Kidney (tissue), 14 donors: ENCODE data around the gene UNC13B. TPM values are rescaled to one million over a fixed set of nuclear protein-coding genes. Genes with fewer than 3 reads are reported as not detected.

Source experiments
- DNase-seq, 5 donors: peaks; one replicate each; pipeline ENCODE4 v3.0.0-alpha.2; 2013 to 2020
- FAIRE-seq: peaks from 2 replicates; lab custom pipeline; 2012; peaks lifted over from hg19 to GRCh38; lab: Jason Lieb, UNC
- H3K27ac ChIP-seq, 2 donors: one replicate each; pipeline ENCODE4 v1.7.0; 2013; ENCODE audit warnings: low read depth in 2 of 2, low read length in 2 of 2, inconsistent platforms in 1 of 2
- H3K27me3 ChIP-seq: one replicate; pipeline ENCODE4 v1.7.1; 2013; ENCODE audit warnings: low read length, inconsistent platforms; ENCODE audit not compliant: control insufficient read depth, insufficient read depth
- H3K36me3 ChIP-seq, 3 donors: one replicate each; pipeline versions ENCODE4 v1.7.0 to v1.7.1; 2013; ENCODE audit warnings: low read length in 3 of 3, control low read depth in 1 of 3, inconsistent platforms in 1 of 3; ENCODE audit not compliant: insufficient read depth in 3 of 3, control insufficient read depth in 2 of 3
- H3K4me1 ChIP-seq, 3 donors: one replicate each; pipeline versions ENCODE4 v1.7.0 to v1.7.1; 2013; ENCODE audit warnings: low read length in 3 of 3, inconsistent platforms in 1 of 3, low read depth in 1 of 3; ENCODE audit not compliant: control insufficient read depth in 2 of 3, insufficient read depth in 2 of 3
- H3K4me3 ChIP-seq, 3 donors: one replicate each; pipeline versions ENCODE4 v1.7.0 to v1.8.1; 2013; ENCODE audit warnings: low read length in 3 of 3, control low read depth in 1 of 3, inconsistent platforms in 1 of 3
- H3K9ac ChIP-seq, 3 donors: one replicate each; pipeline versions ENCODE4 v1.7.0 to v1.7.1; 2013; ENCODE audit warnings: low read length in 3 of 3, control low read depth in 1 of 3, inconsistent platforms in 1 of 3
- H3K9me3 ChIP-seq, 3 donors: one replicate each; pipeline versions ENCODE4 v1.7.0 to v1.7.1; 2013; ENCODE audit warnings: low read length in 3 of 3, control low read depth in 1 of 3, inconsistent platforms in 1 of 3; ENCODE audit not compliant: control insufficient read depth in 2 of 3, insufficient read depth in 1 of 3
- CTCF ChIP-seq: IDR thresholded peaks from 3 replicates; pipeline ENCODE4 v1.5.1; 2012; ENCODE audit warnings: mild to moderate bottlenecking, moderate library complexity, borderline replicate concordance; ENCODE audit not compliant: insufficient read depth; ENCODE audit errors: extremely low read depth
- intact Hi-C: fragments of 100-400 bp; cut with DNase I; formaldehyde crosslinking; loops from one replicate; pipeline ENCODE4 v1.11.1; 2022
- polyA plus RNA-seq: library from polyadenylated mRNA; stranded (reverse); fragments of 350-450 nt; fragmentation: Illumina TruSeq; extraction: RNeasy Lipid Tissue Mini Kit (QIAGEN cat#74804); gene quantifications from one replicate; pipeline ENCODE4 v1.2.3, GENCODE V29; 2014; ENCODE audit warnings: low read depth, low replicate concordance; ENCODE audit not compliant: insufficient read depth
- total RNA-seq: library from RNA; stranded (reverse); fragmentation: NEBNext Ultra II Directional; extraction: Animal tissue kit (Norgen Biotek cat#: 25700); gene quantifications from one replicate; pipeline ENCODE4 v1.2.1, GENCODE V29; 2021
- donor health status: control.
- donor health status: control.
- donor health status: control.
- donor health status: control.
- donor health status: control.
- donor health status: DM: yes; HTN: yes; CAD: no.
- donor health status: Normal renal cell carcinoma (clear cell type).

The UNC13B gene
- total and polyA plus RNA-seq, 2 donors from 2014 or later: 20.8 to 43.6 TPM

GRCh38 chr9:35395076-35395705, 233.4 kb downstream of the UNC13B start:
- H3K4me1 ChIP-seq: no peaks in the 10 kb centered on the region
- no peak overlapping the region for H3K4me3 ChIP-seq
- H3K9ac ChIP-seq: no peak overlapping the region
- H3K9me3 ChIP-seq: no peaks in the 10 kb centered on the region
- intact Hi-C loops: no loop called here
- no peak for FAIRE-seq
- no peaks in the 10 kb centered on the region for H3K27me3 ChIP-seq
- DNase-seq: no peak
- peaks cover 0 to 61% (median 61%) of the 10 kb centered on the region in 3 donors for H3K36me3 ChIP-seq
- no peak overlapping the region for H3K27ac ChIP-seq
- TF ChIP-seq CTCF: no peak

DNA sequence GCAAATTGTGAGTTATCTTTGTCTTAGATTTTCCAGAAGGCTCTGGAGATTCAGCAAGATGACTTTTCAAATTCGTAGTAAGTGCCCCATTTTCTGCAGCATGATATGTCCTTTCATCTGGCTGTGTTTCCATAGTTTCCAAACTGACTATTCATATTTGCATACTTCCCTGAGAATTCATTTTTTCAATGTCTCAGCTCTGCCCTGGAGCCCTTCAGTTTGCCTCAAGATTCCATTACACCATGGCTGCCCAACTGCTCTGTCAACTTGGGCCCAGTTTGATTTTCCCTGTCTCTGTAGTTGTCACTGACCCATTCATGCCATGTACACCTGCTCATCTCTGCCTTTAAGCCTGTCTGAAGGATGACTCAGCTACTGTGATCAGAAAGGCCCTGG, 233.9 kb downstream of the UNC13B start:
- Histone ChIP-seq H3K4me1 (no peaks in the 10 kb centered on the region), H3K27me3 (no peaks in the 10 kb centered on the region), H3K4me3 (no peak overlapping the region), H3K9me3 (no peaks in the 10 kb centered on the region), H3K27ac (no peak overlapping the region), H3K9ac (no peak overlapping the region), H3K36me3 (peaks cover 0 to 62% (median 57%) of the 10 kb centered on the region in 3 donors)
- no peak for FAIRE-seq
- intact Hi-C loops: no loop called here
- DNase-seq: no peak
- no peak for TF ChIP-seq CTCF

- Histone ChIP-seq H3K27me3 (no peaks in the 10 kb centered on the region), H3K9ac (no peak overlapping the region), H3K9me3 (no peaks in the 10 kb centered on the region), H3K4me3 (no peak overlapping the region), H3K4me1 (no peaks in the 10 kb centered on the region), H3K27ac (no peak overlapping the region), H3K36me3 (peaks cover 0 to 61% (median 56%) of the 10 kb centered on the region in 3 donors)
- intact Hi-C loops: no loop called here
- DNase-seq: no peak
- TF ChIP-seq CTCF: no peak
- no peak for FAIRE-seq
Measured at GRCh38 chr9:35396560-35397215, 234.9 kb downstream of the UNC13B start.
